Measurements from ENCODE around the gene PSMB5. TPM values are rescaled to one million over a fixed set of nuclear protein-coding genes. Genes with fewer than 3 reads are reported as not detected.
A peak's percentile ranks its signal among the peaks of the same experiment; 100 is the strongest.

Gene PSMB5
- total and polyA plus RNA-seq, 8 donors, result 114 to 199 (median 177) TPM

- H3K4me1 ChIP-seq, result peaks cover 32 to 62% of the 10 kb centered on the region in 2 donors
- peak overlapping the region in 1 of 2 donors; percentile 69 for H3K4me3 ChIP-seq
- peak overlapping the region; percentile 67 to 70 for H3K27ac ChIP-seq
Observed at GRCh38 chr14:22978981-22979671, 55.6 kb downstream of the PSMB5 start.

GRCh38 chr14:22978487-22978837 is 56.2 kb downstream of the PSMB5 start:
- intact Hi-C loops (cut with DNase I), result no loop called here
- Histone ChIP-seq H3K4me3 (no peak overlapping the region), H3K27me3 (peaks cover 7 to 43% of the 10 kb centered on the region in 2 donors), H3K36me3 (no peaks in the 10 kb centered on the region), H3K27ac (peak overlapping the region; percentile 67 to 70), H3K4me1 (peaks cover 32 to 64% of the 10 kb centered on the region in 2 donors), H3K9me3 (no peaks in the 10 kb centered on the region)
- ATAC-seq, result no peak
- no peak for TF ChIP-seq CTCF (IDR thresholded peaks at IDR 0.05)
- no peak for DNase-seq

More at GRCh38 chr14:22978981-22979671, 55.6 kb downstream of the PSMB5 start:
- H3K27me3 ChIP-seq, result peaks cover 7 to 43% of the 10 kb centered on the region in 2 donors
- DNase-seq (no peak), ATAC-seq (no peak)
- TF ChIP-seq CTCF (IDR thresholded peaks at IDR 0.05), result no peak
- intact Hi-C loops (cut with DNase I), result no loop called here
- H3K36me3 ChIP-seq, result no peaks in the 10 kb centered on the region
- no peaks in the 10 kb centered on the region for H3K9me3 ChIP-seq

- peaks cover 29 to 58% of the 10 kb centered on the region in 2 donors for H3K4me1 ChIP-seq
- peak overlapping the region; percentile 70 to 72 for H3K27ac ChIP-seq
Observed at GRCh38 chr14:22977684-22978486, 56.8 kb downstream of the PSMB5 start.

GRCh38 chr14:22977434-22977683 is 57.3 kb downstream of the PSMB5 start:
- Histone ChIP-seq H3K4me1 (peaks cover 27 to 54% of the 10 kb centered on the region in 2 donors), H3K36me3 (peaks cover 0 to 7% of the 10 kb centered on the region in 2 donors), H3K27me3 (peaks cover 7 to 35% of the 10 kb centered on the region in 2 donors), H3K4me3 (no peak overlapping the region), H3K9me3 (no peaks in the 10 kb centered on the region), H3K27ac (peak overlapping the region; percentile 70 to 72)
- no peak for DNase-seq
- TF ChIP-seq CTCF (IDR thresholded peaks at IDR 0.05), result no peak
- intact Hi-C loops (cut with DNase I), result no loop called here
- no peak for ATAC-seq

More at GRCh38 chr14:22977684-22978486, 56.8 kb downstream of the PSMB5 start:
- DNase-seq, result peak; percentile 27 to 85 (median 72)
- Histone ChIP-seq H3K4me3 (no peak overlapping the region), H3K36me3 (peaks cover 0 to 4% of the 10 kb centered on the region in 2 donors), H3K9me3 (no peaks in the 10 kb centered on the region), H3K27me3 (peaks cover 7 to 41% of the 10 kb centered on the region in 2 donors)
- intact Hi-C loops (cut with DNase I), result no loop called here
- ATAC-seq, result peak; percentile 53
- no peak for TF ChIP-seq CTCF (IDR thresholded peaks at IDR 0.05)

All from left lung (tissue), 10 donors.